ENCODE results near the gene GPR146.

GRCh38 chr7:1007901-1008300 is 36.4 kb upstream of the GPR146 start:
- TF ChIP-seq CTCF (IDR thresholded peaks at IDR 0.05): no peak
- no peak for TF ChIP-seq POLR2AphosphoS5 (IDR thresholded peaks at IDR 0.05; ENCODE audit: low read depth, low read length)
- no peak for TF ChIP-seq REST (IDR thresholded peaks at IDR 0.05; ENCODE audit: insufficient read depth in 1 of 2, low read depth in 2 of 2, low read length in 1 of 2)
- no peak for TF ChIP-seq TCF7L2 (IDR thresholded peaks at IDR 0.05; ENCODE audit: low read depth, low read length)

All from Panc1 (cell line).